CD4-positive, alpha-beta T cell treated with Interleukin-15 for 1 hour (primary cell): ENCODE results near the gene SFSWAP.
"Not testable (repeated sequence)": the region's sequence is repeated elsewhere in the genome, so short reads cannot be mapped to it uniquely, and the experiment has no call there.

Experiments
- DNase-seq: peaks from one replicate; pipeline ENCODE4 v3.0.0-alpha.2; 2020

Gene SFSWAP

DNA sequence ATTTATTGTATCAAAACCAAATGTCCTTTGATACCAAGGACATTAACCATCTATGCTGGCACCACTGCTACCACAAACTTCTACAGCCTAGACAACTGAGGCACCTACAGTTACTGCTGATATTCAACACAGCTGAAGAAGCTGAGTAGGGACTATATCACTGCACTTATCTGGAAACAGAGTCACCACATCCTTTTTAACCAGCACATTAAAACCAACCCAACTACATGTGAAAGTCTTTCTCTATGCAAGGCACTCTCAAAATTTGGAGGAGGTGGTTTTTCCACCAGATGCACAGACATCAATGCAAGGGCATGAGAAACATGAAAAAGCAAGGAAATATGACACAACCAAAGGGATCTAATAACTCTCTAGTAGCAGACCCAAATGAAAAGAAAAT lies 7.7 kb upstream of the SFSWAP start:
- no peak for DNase-seq

GRCh38 chr12:131704509-131704908 lies 6.4 kb upstream of the SFSWAP start:
- no peak for DNase-seq

DNA sequence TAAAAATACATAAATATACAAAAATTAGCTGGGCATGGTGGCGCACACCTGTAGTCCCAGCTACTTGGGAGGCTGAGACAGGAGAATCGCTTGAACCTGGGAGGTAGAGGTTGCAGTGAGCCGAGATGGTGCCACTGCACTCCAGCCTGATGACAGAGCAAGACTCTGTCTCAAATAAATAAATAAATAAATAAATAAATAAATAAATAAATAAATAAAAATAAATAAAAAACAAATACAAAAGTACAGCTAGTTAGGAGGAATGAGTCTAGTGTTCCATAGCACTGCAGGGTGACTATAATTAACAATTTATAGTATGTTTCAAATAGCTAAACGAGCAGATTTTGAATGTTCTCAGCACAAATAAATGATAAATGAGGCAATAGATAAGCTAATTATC lies 4.2 kb upstream of the SFSWAP start:
- DNase-seq: not testable (repeated sequence)

DNA sequence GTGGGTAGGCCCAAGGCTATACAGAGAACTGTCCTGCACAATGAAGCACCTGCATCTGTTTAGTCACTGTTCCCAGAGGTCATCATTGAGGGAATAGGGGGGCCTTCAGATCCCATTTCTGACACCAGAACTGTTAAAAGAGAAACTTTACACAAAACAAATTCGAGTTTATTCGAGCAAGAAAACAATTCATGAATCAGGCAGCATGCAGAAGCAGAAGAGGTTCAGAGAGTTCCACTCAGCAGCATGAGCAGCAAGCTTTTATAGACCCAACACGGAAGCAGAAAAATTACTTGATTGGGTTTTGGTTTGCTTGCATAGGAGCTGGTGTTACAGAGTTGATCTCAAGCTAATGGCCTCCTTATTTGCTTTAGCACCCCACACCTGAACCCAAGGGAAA lies 1.7 kb upstream of the SFSWAP start:
- DNase-seq: no peak

- no peak for DNase-seq
Measured at GRCh38 chr12:131711551-131712205, 788 bp downstream of the SFSWAP start.

GRCh38 chr12:131713349-131713748 lies 2.5 kb downstream of the SFSWAP start:
- no peak for DNase-seq

GRCh38 chr12:131714759-131715158 lies 3.9 kb downstream of the SFSWAP start:
- DNase-seq: no peak

- no peak for DNase-seq
Measured at GRCh38 chr12:131716282-131716681, 5.4 kb downstream of the SFSWAP start.

GRCh38 chr12:131720241-131720640 lies 9.4 kb downstream of the SFSWAP start:
- DNase-seq: no peak

GRCh38 chr12:131720921-131721320 lies 10.0 kb downstream of the SFSWAP start:
- DNase-seq: no peak

DNA sequence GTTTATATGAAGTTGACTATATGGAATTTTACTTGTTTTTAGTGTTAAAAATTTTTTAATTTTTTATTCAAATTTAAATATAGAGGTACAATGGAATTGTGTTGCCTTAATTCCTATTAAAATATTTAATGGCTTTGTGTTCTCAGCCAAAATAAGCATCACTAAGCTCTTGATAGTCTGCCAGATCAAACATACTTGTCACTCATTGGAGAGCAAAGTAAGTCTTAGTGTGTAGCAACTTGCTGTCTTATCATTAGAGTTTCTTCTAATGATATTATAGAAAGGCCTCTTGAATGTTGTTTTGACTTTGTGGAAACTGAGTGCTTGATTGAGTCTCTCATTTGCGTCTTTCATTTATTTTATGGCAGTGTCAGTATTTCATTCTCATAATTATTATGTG lies 10.7 kb downstream of the SFSWAP start:
- DNase-seq: no peak

GRCh38 chr12:131723532-131723931 lies 12.6 kb downstream of the SFSWAP start:
- DNase-seq: no peak

- DNase-seq: no peak
Measured at GRCh38 chr12:131724534-131724933, 13.6 kb downstream of the SFSWAP start.

- DNase-seq: no peak
Measured at GRCh38 chr12:131725503-131725902, 14.6 kb downstream of the SFSWAP start.

DNA sequence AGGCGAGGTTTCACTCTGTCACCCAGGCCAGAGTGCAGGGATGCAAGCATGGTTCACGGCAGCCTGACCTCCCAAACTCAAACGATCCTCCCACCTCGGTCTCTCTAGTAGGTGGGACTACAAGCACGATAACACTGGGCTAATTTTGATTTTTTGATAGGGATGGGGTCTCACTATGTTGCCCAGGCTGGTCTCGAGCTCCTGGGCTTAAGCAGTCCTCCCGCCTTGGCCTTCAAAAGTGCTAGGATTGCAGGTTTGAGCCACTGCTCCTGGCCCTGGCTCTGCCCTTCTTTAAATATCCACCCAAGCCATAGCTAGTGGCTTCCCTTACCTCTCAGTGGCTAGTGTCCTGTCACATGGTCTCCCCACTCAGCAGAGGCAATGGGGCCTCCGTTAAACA lies 17.8 kb downstream of the SFSWAP start:
- no peak for DNase-seq

GRCh38 chr12:131729254-131729955 lies 18.5 kb downstream of the SFSWAP start:
- no peak for DNase-seq

- DNase-seq: no peak
Measured at GRCh38 chr12:131732996-131733615, 22.2 kb downstream of the SFSWAP start.

- no peak for DNase-seq
Measured at GRCh38 chr12:131733874-131734273, 23.0 kb downstream of the SFSWAP start.

- no peak for DNase-seq
Measured at GRCh38 chr12:131734336-131735152, 23.7 kb downstream of the SFSWAP start.

DNA sequence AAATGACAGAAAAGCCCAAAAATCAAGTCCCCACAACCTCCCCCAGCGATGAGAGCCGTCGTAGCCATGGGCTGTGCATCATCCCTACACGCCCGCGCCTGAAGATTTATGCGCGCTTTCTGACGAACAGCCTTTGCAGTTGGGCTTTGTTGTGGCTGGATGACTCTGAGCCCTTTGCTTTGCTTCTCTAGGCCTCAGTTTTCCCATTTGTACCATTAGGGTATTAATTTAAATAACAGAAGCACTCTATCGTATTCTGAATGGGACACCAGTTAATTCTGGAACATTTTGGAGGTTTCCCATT lies 24.2 kb downstream of the SFSWAP start:
- no peak for DNase-seq

DNA sequence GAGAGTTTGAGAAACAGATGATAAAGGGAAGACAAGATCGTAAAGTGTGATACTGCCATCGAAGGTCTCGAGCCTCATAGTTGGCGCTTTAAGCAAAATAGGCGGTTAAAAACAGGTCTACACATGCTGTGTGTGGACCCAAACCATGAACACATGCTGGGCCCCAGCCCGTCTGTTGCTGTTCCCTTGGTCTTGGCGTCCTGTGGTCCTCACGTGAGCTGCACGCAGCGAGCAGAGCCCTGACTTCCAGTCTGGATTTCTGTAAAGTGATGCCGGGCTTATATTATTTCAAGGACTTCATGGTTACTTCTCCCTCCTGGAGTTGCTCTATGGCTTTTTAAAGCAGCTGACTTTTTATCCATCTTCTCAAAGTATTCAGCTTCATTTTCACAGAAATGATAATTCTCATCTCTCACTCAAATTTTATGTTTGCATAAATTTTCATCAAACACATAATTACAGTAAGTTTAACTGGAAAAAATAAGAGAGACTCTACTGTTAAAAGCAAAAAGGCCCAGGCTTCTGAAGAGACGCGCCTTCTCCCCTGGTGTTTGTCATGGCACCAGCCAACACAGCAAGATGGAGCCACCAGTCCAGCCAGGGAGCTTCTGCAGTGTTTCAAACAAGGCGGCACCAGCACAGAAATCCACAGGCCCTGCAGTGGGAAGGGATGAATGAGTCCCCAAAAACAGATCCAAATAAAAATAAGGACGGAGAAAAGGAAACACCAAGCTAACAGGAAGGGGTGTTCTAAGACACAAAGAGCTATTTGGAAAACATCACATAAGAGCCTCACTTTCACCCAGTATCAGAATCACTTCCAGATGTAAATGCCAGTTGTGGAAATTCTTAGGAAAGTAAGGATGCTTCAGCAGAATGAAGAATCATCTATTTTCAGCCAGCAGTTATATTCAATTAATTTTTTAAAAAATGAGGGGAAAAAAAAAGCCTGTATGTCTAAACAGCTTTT lies 24.9 kb downstream of the SFSWAP start:
- DNase-seq: no peak

DNA sequence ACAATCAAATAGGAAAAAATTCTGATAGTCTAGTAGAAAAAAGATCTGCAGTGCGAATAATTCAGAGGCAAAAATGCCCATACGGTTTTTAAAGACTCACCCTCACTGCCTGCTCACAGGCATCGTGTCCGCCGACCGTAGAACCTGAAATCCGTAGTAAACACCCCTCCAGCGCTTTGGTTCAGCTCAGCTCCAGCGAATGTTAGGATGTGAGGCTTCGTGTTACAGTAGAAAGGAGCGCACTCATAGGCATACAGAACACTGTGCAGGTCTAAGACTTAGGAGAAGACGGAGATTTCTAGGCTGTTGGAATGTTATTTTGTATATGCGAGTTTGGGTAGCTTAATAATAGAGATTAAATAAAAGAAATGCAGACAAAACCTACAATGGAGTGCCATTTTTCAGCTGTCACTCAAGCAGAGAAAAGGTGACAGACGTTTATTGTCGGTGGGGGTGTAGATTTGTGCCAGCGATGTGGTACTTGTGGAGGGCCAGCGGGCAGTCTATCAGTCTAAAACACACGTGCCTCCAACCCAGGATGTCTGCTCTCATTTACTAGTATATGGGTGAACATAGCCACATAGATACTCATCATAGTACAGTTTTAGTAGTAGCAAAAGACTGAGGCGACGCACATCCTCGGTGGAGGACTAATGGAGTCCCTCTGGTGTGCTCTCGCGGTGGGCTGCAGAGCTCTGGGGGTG lies 25.7 kb downstream of the SFSWAP start:
- DNase-seq: no peak
